GM13976 (cell line): ENCODE results near the gene C2orf49.

ENCODE experiments used
- DNase-seq: peaks from one replicate; pipeline ENCODE4 v3.0.0; 2012; ENCODE audit warnings: low spot score
- in situ Hi-C: fragments of 300-500 bp; cut with MboI; formaldehyde crosslinking; loops from one replicate; pipeline ENCODE4 v1.12.0; 2022; ENCODE audit warnings: low sequenced_read_pairs, mixed read lengths, inconsistent platforms; ENCODE audit not compliant: unreplicated experiment
- TF ChIP-seq, protein P1 (sequence below): IDR thresholded peaks from 2 replicates; pipeline ENCODE4 v1.5.1; 2012; ENCODE audit warnings: borderline replicate concordance, mild to moderate bottlenecking; ENCODE audit not compliant: insufficient read depth; ENCODE audit errors: extremely low read depth, missing control alignments, control extremely low read depth

The C2orf49 gene

DNA sequence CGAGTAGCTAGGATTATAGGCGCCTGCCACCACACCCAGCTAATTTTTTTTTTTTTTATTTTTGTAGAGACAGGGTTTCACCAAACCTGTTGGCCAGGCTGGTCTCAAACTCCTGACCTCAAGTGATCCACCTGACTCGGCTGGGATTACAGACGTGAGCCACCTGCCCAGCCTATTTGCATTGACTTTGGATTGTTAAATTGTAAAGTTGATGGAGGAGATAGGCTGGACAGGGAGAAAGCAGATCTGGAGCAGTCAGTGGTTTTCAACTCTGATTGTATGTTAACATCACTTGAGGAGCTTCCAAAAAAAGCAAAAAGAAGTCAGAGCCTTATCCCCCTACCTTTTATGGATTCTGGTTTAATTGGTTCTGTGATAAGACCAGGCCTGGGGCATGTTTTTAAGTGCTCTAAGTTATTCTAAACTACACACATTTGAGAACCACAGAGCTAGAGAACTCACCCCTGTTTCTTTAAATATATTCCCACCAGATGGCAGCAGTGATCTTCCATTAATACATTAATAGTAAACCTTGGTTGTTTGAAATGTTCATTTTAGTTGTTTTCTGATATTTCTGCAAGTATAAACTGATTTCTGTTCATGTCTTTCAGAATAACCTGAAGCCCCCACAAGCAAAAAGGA, 7.5 kb downstream of the C2orf49 start:
- no peak for DNase-seq
- in situ Hi-C loops, result no loop called here
- TF ChIP-seq, protein P1, sequence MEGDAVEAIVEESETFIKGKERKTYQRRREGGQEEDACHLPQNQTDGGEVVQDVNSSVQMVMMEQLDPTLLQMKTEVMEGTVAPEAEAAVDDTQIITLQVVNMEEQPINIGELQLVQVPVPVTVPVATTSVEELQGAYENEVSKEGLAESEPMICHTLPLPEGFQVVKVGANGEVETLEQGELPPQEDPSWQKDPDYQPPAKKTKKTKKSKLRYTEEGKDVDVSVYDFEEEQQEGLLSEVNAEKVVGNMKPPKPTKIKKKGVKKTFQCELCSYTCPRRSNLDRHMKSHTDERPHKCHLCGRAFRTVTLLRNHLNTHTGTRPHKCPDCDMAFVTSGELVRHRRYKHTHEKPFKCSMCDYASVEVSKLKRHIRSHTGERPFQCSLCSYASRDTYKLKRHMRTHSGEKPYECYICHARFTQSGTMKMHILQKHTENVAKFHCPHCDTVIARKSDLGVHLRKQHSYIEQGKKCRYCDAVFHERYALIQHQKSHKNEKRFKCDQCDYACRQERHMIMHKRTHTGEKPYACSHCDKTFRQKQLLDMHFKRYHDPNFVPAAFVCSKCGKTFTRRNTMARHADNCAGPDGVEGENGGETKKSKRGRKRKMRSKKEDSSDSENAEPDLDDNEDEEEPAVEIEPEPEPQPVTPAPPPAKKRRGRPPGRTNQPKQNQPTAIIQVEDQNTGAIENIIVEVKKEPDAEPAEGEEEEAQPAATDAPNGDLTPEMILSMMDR, result no peak

DNA sequence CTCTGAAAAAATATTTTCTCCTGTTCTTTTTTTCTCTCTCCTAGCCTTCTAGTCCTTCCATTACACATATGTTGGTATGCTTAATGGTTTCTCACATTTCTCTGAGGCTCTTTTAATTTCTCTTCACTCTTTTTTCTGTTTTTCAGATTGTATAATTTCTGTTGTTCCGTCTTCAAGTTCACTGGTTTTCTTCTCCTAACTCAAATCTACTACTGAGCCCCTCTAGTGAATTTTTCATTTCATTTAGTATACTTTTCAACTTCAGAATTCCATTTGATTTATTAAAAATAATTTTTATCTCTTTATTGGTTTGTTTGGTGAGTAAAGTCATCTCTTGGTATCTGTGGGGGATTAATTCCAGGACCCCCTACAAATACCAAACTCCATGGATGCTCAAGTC, 19.8 kb downstream of the C2orf49 start:
- DNase-seq, result no peak
- TF ChIP-seq, protein P1, result no peak
- in situ Hi-C loops, result no loop called here

DNA sequence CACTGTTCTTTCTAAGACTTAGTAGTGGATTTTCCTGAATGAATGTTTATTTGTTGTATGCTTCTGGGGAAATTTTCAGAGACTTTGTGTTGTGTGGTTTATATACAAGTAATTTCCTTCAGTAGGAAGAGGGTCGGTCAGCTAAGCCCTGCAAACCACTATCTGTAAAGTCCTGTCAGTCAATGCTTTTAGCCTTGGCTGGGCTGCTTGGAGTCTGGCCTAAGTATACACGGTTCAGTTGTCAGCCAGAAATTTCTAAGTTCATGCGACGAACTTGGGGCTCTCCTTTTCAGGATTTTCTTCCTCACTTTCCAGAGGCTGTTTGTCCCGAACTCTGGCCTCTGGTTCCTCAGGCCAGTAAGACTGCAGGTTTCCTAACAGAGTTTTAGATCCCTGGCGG, 21.3 kb downstream of the C2orf49 start:
- in situ Hi-C loops, result no loop called here
- TF ChIP-seq, protein P1, result no peak
- DNase-seq, result no peak

DNA sequence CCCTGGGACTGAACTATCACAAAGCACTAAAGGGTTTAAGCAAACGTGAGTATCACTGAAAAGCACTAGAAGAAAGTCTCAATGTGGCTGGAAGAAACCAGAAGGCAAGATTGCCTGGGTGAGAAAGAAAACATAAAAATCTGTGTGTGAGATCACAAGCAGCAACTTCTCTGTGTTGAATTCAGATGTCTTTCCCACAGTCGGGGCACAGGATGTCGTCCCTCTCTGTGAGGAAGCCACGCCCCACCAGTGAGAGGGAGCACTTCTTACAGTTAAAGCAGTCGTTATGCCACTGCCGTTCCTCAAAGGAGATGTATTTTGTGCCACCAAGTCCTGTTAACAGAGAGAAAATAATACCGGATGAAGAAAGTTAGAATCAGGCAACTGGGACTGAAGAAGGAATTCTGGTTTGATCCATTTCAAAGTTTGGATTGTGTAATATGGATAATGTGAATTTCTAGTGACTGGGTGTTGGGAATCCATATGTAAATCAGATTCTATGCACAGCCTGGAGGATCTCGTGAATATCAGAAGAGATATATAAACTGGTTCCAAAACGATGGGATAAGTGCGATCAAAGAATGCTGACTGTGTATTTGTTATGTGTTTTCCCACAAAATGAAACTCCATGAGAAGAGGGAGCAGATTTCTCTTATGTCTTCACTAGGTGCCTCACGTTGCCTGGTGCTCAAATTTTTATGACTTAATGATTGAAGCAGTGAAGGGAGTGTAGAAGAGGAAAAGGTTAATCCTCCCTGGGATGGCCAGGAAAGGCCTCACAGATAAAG, 24.0 kb downstream of the C2orf49 start:
- TF ChIP-seq, protein P1, result no peak
- in situ Hi-C loops, result no loop called here
- no peak for DNase-seq

DNA sequence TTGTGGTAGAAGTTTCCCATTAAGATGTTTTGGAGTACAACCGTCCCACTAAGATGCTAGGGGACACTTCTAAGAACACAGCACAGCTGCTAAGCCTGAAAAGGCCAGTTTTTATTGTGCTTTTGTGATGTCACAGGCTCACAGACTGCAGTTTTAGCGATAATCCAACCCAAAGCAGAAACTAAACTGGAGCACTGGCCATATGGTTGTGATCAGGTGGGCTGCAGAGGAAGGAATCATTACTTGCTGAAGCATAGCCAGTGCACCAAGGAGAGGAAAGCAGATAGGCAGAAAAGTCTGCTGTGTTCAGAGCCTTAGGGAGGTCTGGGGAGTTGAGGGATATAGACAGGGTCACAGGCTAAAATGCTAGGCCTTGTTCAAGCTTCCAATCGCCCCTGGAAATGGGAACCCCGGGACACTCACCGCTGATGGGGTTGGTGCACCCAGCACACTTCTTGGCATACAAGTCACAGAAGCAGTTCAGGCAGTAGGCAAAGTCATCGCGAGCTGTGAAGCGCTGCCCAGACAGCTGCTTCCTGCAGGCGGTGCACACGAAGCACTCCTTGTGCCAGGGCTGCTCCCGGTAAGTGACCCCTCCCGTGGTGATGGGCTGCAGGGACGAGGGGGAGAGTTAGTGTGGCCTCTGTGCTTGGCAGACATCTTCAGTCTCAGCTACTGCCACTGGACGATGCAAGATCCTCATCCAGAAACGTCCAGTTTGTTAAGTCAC, 25.7 kb downstream of the C2orf49 start:
- no peak for DNase-seq
- TF ChIP-seq, protein P1, result no peak
- in situ Hi-C loops, result no loop called here

DNA sequence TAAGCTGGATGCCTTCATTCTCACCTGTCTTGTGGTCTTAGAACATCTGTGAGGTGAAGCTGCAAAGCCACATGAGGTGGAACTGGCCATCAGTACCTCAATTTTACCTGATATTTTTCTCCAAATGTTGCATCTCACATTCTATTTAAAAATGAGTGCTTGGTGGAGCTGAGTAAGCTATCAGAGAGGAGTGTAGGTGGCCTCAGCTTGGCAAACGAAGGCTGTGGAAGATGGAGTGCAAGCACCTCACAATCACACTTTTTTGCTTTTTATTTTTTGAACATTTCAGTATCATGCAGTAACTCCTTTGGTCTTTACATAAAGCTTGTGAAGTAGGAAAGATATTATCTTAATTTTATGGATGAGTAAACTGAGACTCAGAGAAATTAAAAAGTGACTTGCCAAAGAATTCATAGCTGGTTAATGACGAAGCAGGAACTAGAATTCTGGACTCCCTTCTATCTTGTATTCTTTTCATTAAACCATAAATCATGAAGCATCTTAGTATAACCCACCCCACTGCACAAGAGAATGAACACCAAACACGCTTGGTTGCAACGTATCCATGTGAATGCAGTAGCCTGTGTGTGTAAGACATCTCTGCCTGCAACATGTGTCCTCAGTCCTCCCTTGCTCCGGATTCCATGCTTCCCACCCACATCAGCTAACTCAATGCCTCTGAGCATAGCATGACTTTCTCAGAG, 27.2 kb downstream of the C2orf49 start:
- no peak for DNase-seq
- in situ Hi-C loops, result no loop called here
- TF ChIP-seq, protein P1, result no peak
